ENCODE data around the gene DOCK1.

GRCh38 chr10:127298381-127298780 is 393.2 kb downstream of the DOCK1 start:
- no peak for TF ChIP-seq POLR2A (IDR thresholded peaks at IDR 0.05)
- no peak for TF ChIP-seq CTCF (IDR thresholded peaks at IDR 0.05 in 4 of 5, conservative IDR thresholded peaks at IDR 0.05 in 1 of 5)

All from gastrocnemius medialis (tissue), 4 donors.